MM.1S (cell line): ENCODE results near the gene TBL1X.

ENCODE experiments used
- DNase-seq: peaks from one replicate; pipeline ENCODE4 v3.0.0-alpha.2; 2015
- H2AFZ ChIP-seq: fragments of 300-600 bp; sonication (generic); 2 replicates; pipeline ENCODE4 v1.6.0; 2016; ENCODE audit warnings: antibody characterized with exemption, low read length
- H3F3A ChIP-seq: fragments of 300-600 bp; sonication (generic); 2 replicates; pipeline ENCODE4 v1.6.1; 2016; ENCODE audit warnings: mild to moderate bottlenecking, antibody characterized with exemption, low read length, moderate library complexity, mixed read lengths; ENCODE audit not compliant: insufficient read depth
- H3K27ac ChIP-seq: fragments of 300-600 bp; sonication (generic); 2 replicates; pipeline ENCODE4 v1.5.1; 2016; ENCODE audit warnings: mild to moderate bottlenecking, low read length
- H3K27me3 ChIP-seq: fragments of 300-600 bp; sonication (generic); replicated peaks from 2 replicates; pipeline ENCODE4 v1.6.0; 2016; ENCODE audit warnings: low read length; ENCODE audit not compliant: insufficient read depth
- H3K36me3 ChIP-seq: fragments of 300-600 bp; sonication (generic); replicated peaks from 2 replicates; pipeline ENCODE4 v1.6.1; 2016; ENCODE audit warnings: mild to moderate bottlenecking, low read length, mixed read lengths; ENCODE audit not compliant: insufficient read depth
- H3K4me1 ChIP-seq: fragments of 300-600 bp; sonication (generic); 2 replicates; pipeline ENCODE4 v1.6.1; 2016; ENCODE audit warnings: low read length, mixed read lengths
- H3K4me2 ChIP-seq: fragments of 300-600 bp; sonication (generic); 2 replicates; pipeline ENCODE4 v1.6.0; 2016; ENCODE audit warnings: low read depth, low read length
- H3K4me3 ChIP-seq: fragments of 300-600 bp; sonication (generic); 2 replicates; pipeline ENCODE4 v1.5.1; 2016; ENCODE audit warnings: low read length, mixed read lengths
- H3K79me2 ChIP-seq: fragments of 300-600 bp; sonication (generic); 2 replicates; pipeline ENCODE4 v1.6.1; 2016; ENCODE audit warnings: mixed run types, low read length, mixed read lengths
- H3K9ac ChIP-seq: fragments of 300-600 bp; sonication (generic); 2 replicates; pipeline ENCODE4 v1.6.1; 2016; ENCODE audit warnings: low read length, mixed read lengths
- H3K9me2 ChIP-seq: fragments of 300-600 bp; sonication (generic); replicated peaks from 2 replicates; pipeline ENCODE4 v1.6.1; 2016; ENCODE audit warnings: mild to moderate bottlenecking, low read length, mixed read lengths; ENCODE audit not compliant: insufficient read depth
- H3K9me3 ChIP-seq: fragments of 300-600 bp; sonication (generic); replicated peaks from 2 replicates; pipeline ENCODE4 v1.6.1; 2016; ENCODE audit warnings: mild to moderate bottlenecking, low read length, mixed read lengths; ENCODE audit not compliant: insufficient read depth
- H4K20me1 ChIP-seq: fragments of 300-600 bp; sonication (generic); 2 replicates; pipeline ENCODE4 v1.6.1; 2016; ENCODE audit warnings: mild to moderate bottlenecking, low read length, moderate library complexity, mixed read lengths; ENCODE audit not compliant: insufficient read depth
- CTCF ChIP-seq: fragments of 300-600 bp; sonication (generic); IDR thresholded peaks from 2 replicates; pipeline ENCODE4 v1.5.1; 2016; ENCODE audit warnings: antibody characterized with exemption, low read length, mixed read lengths
- EZH2 ChIP-seq: fragments of 300-600 bp; sonication (generic); optimal IDR thresholded peaks from 2 replicates; pipeline ENCODE3; 2017; ENCODE audit warnings: low read depth, mild to moderate bottlenecking, antibody characterized with exemption, low read length, mixed read lengths
- EZH2phosphoT487 ChIP-seq: fragments of 300-600 bp; sonication (generic); IDR thresholded peaks from 2 replicates; pipeline ENCODE4 v1.6.1; 2018; ENCODE audit warnings: antibody characterized with exemption, low read length

TBL1X gene

GRCh38 chrX:9647431-9647830 lies 182.6 kb downstream of the TBL1X start:
- H3K27ac ChIP-seq, result no peak overlapping the region
- no peaks in the 10 kb centered on the region for H4K20me1 ChIP-seq
- TF ChIP-seq EZH2, result no peak
- TF ChIP-seq EZH2phosphoT487, result no peak
- TF ChIP-seq CTCF, result no peak
- no peak overlapping the region for H3K9ac ChIP-seq
- DNase-seq, result no peak
- no peaks in the 10 kb centered on the region for H3K4me1 ChIP-seq
- H3K36me3 ChIP-seq, result no peaks in the 10 kb centered on the region
- H3K9me3 ChIP-seq, result no peaks in the 10 kb centered on the region
- H3K4me2 ChIP-seq, result no peak overlapping the region
- H3K79me2 ChIP-seq, result peaks cover 48% of the 10 kb centered on the region; the same call in 1 of the 2 replicates
- H3K27me3 ChIP-seq, result no peaks in the 10 kb centered on the region
- H3K4me3 ChIP-seq, result no peak overlapping the region
- H3K9me2 ChIP-seq, result no peaks in the 10 kb centered on the region
- no peak overlapping the region for H2AFZ ChIP-seq
- H3F3A ChIP-seq, result no peaks in the 10 kb centered on the region

- Histone ChIP-seq H3K4me1 (no peaks in the 10 kb centered on the region), H3K9me2 (no peaks in the 10 kb centered on the region), H2AFZ (no peak overlapping the region), H4K20me1 (no peaks in the 10 kb centered on the region), H3K9me3 (no peaks in the 10 kb centered on the region), H3K27me3 (no peaks in the 10 kb centered on the region), H3F3A (no peaks in the 10 kb centered on the region), H3K4me3 (no peak overlapping the region), H3K36me3 (no peaks in the 10 kb centered on the region), H3K27ac (no peak overlapping the region), H3K79me2 (peaks cover 31% of the 10 kb centered on the region; the same call in 1 of the 2 replicates), H3K4me2 (no peak overlapping the region), H3K9ac (no peak overlapping the region)
- DNase-seq, result no peak
- no peak for TF ChIP-seq EZH2phosphoT487
- no peak for TF ChIP-seq CTCF
- TF ChIP-seq EZH2, result no peak
Observed at GRCh38 chrX:9650091-9650490, 185.2 kb downstream of the TBL1X start.

GRCh38 chrX:9651737-9652136 lies 186.9 kb downstream of the TBL1X start:
- Histone ChIP-seq H3K4me3 (no peak overlapping the region), H3K79me2 (peaks cover 28% of the 10 kb centered on the region; the same call in 1 of the 2 replicates), H3K9me3 (no peaks in the 10 kb centered on the region), H3K9me2 (no peaks in the 10 kb centered on the region), H3K36me3 (no peaks in the 10 kb centered on the region), H3K9ac (no peak overlapping the region), H3K27me3 (no peaks in the 10 kb centered on the region), H3K4me1 (no peaks in the 10 kb centered on the region), H3F3A (no peaks in the 10 kb centered on the region), H4K20me1 (no peaks in the 10 kb centered on the region), H3K27ac (no peak overlapping the region), H2AFZ (no peak overlapping the region), H3K4me2 (no peak overlapping the region)
- no peak for DNase-seq
- TF ChIP-seq EZH2phosphoT487, result no peak
- TF ChIP-seq EZH2, result no peak
- no peak for TF ChIP-seq CTCF
